T-helper 2 cell (primary cell): Measurements from ENCODE around the gene CHKA.
"Not testable (repeated sequence)": the region's sequence is repeated elsewhere in the genome, so short reads cannot be mapped to it uniquely, and the experiment has no call there.

ENCODE experiments used
- DNase-seq, 5 experiments: peaks; one replicate each; pipeline versions ENCODE4 v3.0.0 to v3.0.0-alpha.2; 2012 to 2022

CHKA gene

GRCh38 chr11:68115285-68115684, 5.9 kb downstream of the CHKA start:
- DNase-seq = no peak

- DNase-seq = no peak
Observed at GRCh38 chr11:68113986-68114385, 7.2 kb downstream of the CHKA start.

GRCh38 chr11:68107689-68108088, 13.5 kb downstream of the CHKA start:
- DNase-seq = no peak

GRCh38 chr11:68106165-68106940, 14.8 kb downstream of the CHKA start:
- DNase-seq = no peak

- DNase-seq = no peak
Observed at GRCh38 chr11:68099474-68100405, 21.4 kb downstream of the CHKA start.

- no peak for DNase-seq
Observed at GRCh38 chr11:68099057-68099456, 22.1 kb downstream of the CHKA start.

GRCh38 chr11:68096962-68097361, 24.2 kb downstream of the CHKA start:
- DNase-seq = no peak

- no peak for DNase-seq
Observed at GRCh38 chr11:68093565-68093964, 27.6 kb downstream of the CHKA start.

- not testable (repeated sequence) for DNase-seq
Observed at GRCh38 chr11:68092946-68093345, 28.2 kb downstream of the CHKA start.

GRCh38 chr11:68092411-68092810, 28.8 kb downstream of the CHKA start:
- DNase-seq = no peak

GRCh38 chr11:68090706-68091105, 30.5 kb downstream of the CHKA start:
- DNase-seq = no peak

GRCh38 chr11:68090287-68090686, 30.9 kb downstream of the CHKA start:
- DNase-seq = no peak

- no peak for DNase-seq
Observed at GRCh38 chr11:68089679-68090078, 31.5 kb downstream of the CHKA start.

- no peak for DNase-seq
Observed at GRCh38 chr11:68083517-68083916, 37.7 kb downstream of the CHKA start.

GRCh38 chr11:68082481-68082880, 38.7 kb downstream of the CHKA start:
- DNase-seq = no peak

- DNase-seq = no peak
Observed at GRCh38 chr11:68081691-68082090, 39.5 kb downstream of the CHKA start.

GRCh38 chr11:68080860-68081259, 40.3 kb downstream of the CHKA start:
- no peak for DNase-seq

GRCh38 chr11:68077617-68078582, 43.3 kb downstream of the CHKA start:
- no peak for DNase-seq

- no peak for DNase-seq
Observed at GRCh38 chr11:68076371-68077042, 44.7 kb downstream of the CHKA start.

GRCh38 chr11:68074584-68075352, 46.4 kb downstream of the CHKA start:
- DNase-seq = no peak
